ENCODE measurements around the gene FOXA2. TPM values are rescaled to one million over a fixed set of nuclear protein-coding genes. Genes with fewer than 3 reads are reported as not detected.
A peak's percentile ranks its signal among the peaks of the same experiment; 100 is the strongest.

The FOXA2 gene
- total and polyA plus RNA-seq, 2 of the 13 experiments (the other 11 are each of a cell fraction or from before 2014, with no cell fraction given): 8.8 to 12.2 TPM

GRCh38 chr20:22582964-22583772 is 1.2 kb downstream of the FOXA2 start (continued):
- no peak for TF ChIP-seq HIVEP1 (CRISPR knock-in tag; IDR thresholded peaks at IDR 0.05)
- TF ChIP-seq PLSCR1 (CRISPR knock-in tag; IDR thresholded peaks at IDR 0.05; ENCODE audit: borderline replicate concordance): no peak
- TF ChIP-seq SAP130 (CRISPR knock-in tag; IDR thresholded peaks at IDR 0.05; ENCODE audit: low read depth): peak; percentile 61
- no peak for TF ChIP-seq TBX2 (CRISPR knock-in tag; IDR thresholded peaks at IDR 0.05; ENCODE audit: borderline replicate concordance)
- no peak for TF ChIP-seq ZMYM2 (CRISPR knock-in tag; IDR thresholded peaks at IDR 0.05)
- TF ChIP-seq ZNF766 (CRISPR knock-in tag; IDR thresholded peaks at IDR 0.05; ENCODE audit: borderline replicate concordance): peak; percentile 14; the same call in 1 of the 2 replicates
- no peak for TF ChIP-seq ZNF784 (CRISPR knock-in tag; IDR thresholded peaks at IDR 0.05; ENCODE audit: borderline replicate concordance)
- TF ChIP-seq KLF9 (CRISPR knock-in tag; IDR thresholded peaks at IDR 0.05; ENCODE audit: low read depth): no peak
- TF ChIP-seq ZNF792 (CRISPR knock-in tag; IDR thresholded peaks at IDR 0.05): peak; percentile 13
- TF ChIP-seq ZNF496 (CRISPR knock-in tag; IDR thresholded peaks at IDR 0.05; ENCODE audit: insufficient replicate concordance): no peak
- no peak for TF ChIP-seq ZNF33B (CRISPR knock-in tag; IDR thresholded peaks at IDR 0.05)
- 0 out of 2 replicates have a peak, but pooled peaks have one; percentile 40 for TF ChIP-seq ZNF557 (CRISPR knock-in tag; IDR thresholded peaks at IDR 0.05)
- no peak for TF ChIP-seq ZNF224 (CRISPR knock-in tag; IDR thresholded peaks at IDR 0.05)
- no peak for TF ChIP-seq ZNF282 (IDR thresholded peaks at IDR 0.05; ENCODE audit: partially characterized antibody)
- TF ChIP-seq ELF4 (CRISPR knock-in tag; IDR thresholded peaks at IDR 0.05; ENCODE audit: borderline replicate concordance): no peak
- TF ChIP-seq PRDM4 (CRISPR knock-in tag; IDR thresholded peaks at IDR 0.05; ENCODE audit: borderline replicate concordance): no peak
- no peak for TF ChIP-seq NFE2L1 (CRISPR knock-in tag; IDR thresholded peaks at IDR 0.05; ENCODE audit: borderline replicate concordance)
- no peak for TF ChIP-seq MBD4 (IDR thresholded peaks at IDR 0.05; ENCODE audit: borderline replicate concordance, low read length)
- TF ChIP-seq RNF2 (conservative IDR thresholded peaks at IDR 0.05; ENCODE audit: low read depth): peak; percentile 42; the same call in 1 of the 2 replicates
- no peak for TF ChIP-seq CEBPG (CRISPR knock-in tag; IDR thresholded peaks at IDR 0.05)
- TF ChIP-seq NPAS2 (CRISPR knock-in tag; IDR thresholded peaks at IDR 0.05; ENCODE audit: borderline replicate concordance): no peak
- no peak for TF ChIP-seq TCF7 (IDR thresholded peaks at IDR 0.05; ENCODE audit: low read depth)
- TF ChIP-seq FOXC1 (CRISPR knock-in tag; IDR thresholded peaks at IDR 0.05; ENCODE audit: borderline replicate concordance): 0 out of 2 replicates have a peak, but pooled peaks have one; percentile 57
- TF ChIP-seq MLLT10 (CRISPR knock-in tag; IDR thresholded peaks at IDR 0.05): no peak
- TF ChIP-seq ZSCAN22 (CRISPR knock-in tag; IDR thresholded peaks at IDR 0.05): no peak
- no peak; the same call in 1 of the 2 replicates for TF ChIP-seq ZNF264 (CRISPR knock-in tag; IDR thresholded peaks at IDR 0.05)
- peak; percentile 41; the same call in 1 of the 2 replicates for TF ChIP-seq ZNF788 (CRISPR knock-in tag; IDR thresholded peaks at IDR 0.05; ENCODE audit: borderline replicate concordance)
